Measurements from ENCODE around the gene MICAL1.

DNA sequence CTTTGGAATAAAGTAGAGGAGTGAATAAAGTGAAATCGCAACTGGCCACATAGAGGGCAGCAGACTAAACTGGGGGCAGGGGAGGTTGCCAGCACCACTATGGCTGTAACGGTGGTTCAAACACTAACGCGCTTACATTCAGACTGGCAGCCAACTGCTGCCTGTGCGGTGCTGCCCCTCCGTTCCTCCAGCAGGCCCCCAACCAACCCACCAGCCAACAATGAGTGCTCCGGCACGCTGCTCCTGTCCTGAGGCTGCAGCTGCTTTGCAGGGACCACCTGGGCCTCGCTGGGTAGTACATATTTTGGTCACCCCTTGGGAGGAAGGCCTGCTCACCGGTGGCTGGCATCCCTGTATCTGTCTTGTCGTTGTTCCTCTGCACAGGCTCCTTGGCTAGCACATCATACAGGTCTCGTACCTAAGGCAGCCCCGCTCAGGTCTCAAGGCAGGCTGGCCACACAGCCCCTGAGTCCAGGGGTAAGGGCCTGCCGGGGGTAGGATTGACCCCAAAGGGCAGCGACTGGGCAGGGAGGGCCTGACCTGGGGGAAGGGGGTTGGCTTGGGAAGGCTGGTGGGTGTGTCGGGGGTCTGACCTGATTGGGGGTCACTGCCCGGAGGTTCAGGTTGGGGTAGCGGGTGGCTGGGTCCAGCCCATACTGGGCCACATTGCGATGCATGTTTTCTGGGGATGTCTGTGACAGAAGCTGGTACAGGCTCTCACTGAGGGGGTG lies 6.3 kb downstream of the MICAL1 start:
- TF ChIP-seq, protein P1, sequence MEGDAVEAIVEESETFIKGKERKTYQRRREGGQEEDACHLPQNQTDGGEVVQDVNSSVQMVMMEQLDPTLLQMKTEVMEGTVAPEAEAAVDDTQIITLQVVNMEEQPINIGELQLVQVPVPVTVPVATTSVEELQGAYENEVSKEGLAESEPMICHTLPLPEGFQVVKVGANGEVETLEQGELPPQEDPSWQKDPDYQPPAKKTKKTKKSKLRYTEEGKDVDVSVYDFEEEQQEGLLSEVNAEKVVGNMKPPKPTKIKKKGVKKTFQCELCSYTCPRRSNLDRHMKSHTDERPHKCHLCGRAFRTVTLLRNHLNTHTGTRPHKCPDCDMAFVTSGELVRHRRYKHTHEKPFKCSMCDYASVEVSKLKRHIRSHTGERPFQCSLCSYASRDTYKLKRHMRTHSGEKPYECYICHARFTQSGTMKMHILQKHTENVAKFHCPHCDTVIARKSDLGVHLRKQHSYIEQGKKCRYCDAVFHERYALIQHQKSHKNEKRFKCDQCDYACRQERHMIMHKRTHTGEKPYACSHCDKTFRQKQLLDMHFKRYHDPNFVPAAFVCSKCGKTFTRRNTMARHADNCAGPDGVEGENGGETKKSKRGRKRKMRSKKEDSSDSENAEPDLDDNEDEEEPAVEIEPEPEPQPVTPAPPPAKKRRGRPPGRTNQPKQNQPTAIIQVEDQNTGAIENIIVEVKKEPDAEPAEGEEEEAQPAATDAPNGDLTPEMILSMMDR (IDR thresholded peaks at IDR 0.05) = no peak
- TF ChIP-seq EZH2 (IDR thresholded peaks at IDR 0.05; ENCODE audit: borderline replicate concordance, insufficient read depth, low read depth, low read length, poor library complexity, severe bottlenecking) = no peak

All from B cell (primary cell).